ENCODE results near the gene GNG10.

- TF ChIP-seq POLR2A (IDR thresholded peaks at IDR 0.05), result no peak
- TF ChIP-seq CTCF (IDR thresholded peaks at IDR 0.05), result no peak
These were observed 6.7 kb downstream of the GNG10 start for GRCh38 chr9:111668026-111668573.
